SIG-M5 (cell line): ENCODE measurements around the gene C1QTNF12.

Experiments used
- DNase-seq: peaks from one replicate; lab custom pipeline; 2025; lab: John Stamatoyannopoulos, UW

C1QTNF12 gene

DNA sequence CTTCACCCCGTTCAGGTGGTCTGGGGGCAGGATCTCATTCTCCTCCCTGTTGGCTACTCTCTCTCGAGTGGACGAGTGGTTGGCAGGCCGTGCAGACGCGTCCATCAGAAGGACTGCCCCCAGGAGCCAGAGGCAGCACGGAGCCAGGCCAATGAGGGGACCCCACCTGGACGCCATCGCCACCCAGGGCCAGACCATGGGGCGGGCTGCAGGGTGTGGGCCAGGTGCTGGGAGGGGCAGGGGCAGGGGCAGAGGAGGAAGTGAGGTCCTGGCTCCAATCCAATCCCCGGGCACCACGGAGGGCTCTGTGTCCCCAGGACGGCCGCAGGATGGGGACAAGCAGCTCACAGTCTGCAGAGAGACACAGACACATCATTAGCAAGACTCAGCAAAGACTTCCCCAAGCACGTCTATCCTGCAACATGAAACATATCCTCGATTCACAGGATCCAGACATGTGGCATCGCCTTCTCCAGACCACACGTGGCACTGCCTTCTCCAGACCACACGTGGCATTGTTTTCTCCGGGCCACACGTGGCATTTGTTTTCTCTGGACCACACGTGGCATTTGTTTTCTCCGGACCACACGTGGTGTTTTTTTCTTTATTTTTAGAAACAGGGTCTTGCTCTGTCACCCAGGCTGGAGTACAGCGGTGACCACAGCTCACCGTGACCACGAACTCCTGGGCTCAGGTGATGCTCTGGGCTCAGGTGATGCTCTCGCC, 17.8 kb downstream of the C1QTNF12 start:
- no peak for DNase-seq

GRCh38 chr1:1228187-1228586, 18.3 kb downstream of the C1QTNF12 start:
- DNase-seq: no peak

GRCh38 chr1:1227386-1227785, 19.1 kb downstream of the C1QTNF12 start:
- DNase-seq: no peak

DNA sequence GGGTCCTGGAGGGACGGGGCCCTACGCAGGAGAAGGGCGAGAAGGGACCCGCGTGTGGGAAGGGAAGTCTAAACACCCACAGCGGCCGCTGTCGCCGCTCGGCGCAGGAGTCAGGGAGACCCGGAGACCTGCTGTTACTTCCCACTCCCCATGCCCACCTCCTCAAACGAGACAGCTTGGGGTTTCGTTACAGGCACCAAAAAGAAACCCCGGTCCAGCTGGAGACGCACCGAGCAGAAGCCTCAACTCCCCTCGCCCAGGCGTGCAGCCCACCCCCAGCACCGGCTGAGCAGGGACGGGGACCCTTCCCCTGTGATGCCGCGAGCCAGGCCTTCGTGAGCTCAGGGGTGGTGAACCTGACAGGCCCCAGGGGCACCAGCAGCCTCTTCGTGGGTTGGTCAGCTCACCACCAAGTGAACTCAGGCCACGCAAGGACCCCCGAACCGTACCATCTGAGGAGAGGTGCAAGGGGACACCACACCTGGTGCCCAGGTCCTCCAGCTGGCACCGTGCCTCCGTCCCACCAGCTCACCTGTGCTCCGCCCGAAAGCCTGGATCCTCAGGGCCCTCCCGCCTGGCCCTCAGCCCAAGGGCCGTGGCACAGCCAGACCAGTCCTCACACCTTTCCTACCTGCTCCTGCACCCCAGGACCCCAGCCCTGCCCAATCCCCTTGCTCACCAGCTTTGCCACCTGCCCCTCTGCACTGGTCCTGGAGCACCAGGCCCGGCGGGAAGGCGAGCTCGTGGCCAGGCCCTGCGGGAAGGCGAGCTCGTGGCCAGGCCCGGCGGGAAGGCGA, 19.8 kb downstream of the C1QTNF12 start:
- DNase-seq: no peak

DNA sequence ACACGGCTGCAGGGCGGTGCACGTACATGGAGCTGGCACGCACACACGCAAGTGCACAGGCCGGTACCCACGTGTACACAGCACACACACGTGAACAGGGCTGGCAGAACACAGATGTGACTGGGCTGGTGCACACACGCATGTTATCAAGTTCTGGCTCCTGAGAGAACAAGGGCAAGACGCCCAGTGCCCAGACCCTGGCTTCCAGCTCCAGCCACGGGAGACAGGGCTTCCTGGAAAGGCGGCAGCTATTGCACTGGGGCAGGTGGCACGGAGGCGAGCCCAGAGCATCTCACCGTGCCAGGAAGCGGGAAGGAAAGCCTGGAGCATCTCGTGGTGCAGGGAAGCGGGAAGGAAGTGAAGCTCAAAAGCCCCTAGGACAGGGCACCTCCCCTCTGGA, 20.6 kb downstream of the C1QTNF12 start:
- DNase-seq: no peak

DNA sequence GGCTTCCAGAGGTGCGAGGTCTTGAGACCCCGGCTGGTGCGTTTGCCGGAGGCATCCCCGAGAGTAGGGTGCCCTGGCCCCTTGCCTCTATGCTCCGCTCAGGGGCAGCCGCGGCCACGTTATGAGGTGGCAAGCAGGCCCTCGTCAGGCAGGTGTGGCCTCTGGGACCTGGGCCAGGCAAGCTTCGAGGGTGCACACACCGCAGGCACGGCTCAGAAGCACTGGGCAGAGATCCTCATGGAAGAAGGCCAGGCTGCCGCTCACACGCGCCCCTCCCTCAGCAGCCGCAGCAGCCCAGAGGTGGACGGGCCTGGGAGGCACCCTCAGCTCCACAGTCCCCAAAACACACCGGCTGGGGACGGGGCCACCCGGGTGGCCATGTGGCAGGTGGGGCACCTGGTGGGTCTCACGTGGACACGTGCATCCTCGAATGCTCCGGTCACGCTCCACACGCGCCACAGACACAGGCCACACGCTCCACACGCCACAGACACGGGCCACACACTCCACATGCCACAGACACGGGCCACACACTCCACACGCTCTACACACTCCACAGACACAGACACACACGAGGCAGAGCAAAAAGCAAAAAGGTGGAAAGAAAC, 21.2 kb downstream of the C1QTNF12 start:
- DNase-seq: no peak

DNA sequence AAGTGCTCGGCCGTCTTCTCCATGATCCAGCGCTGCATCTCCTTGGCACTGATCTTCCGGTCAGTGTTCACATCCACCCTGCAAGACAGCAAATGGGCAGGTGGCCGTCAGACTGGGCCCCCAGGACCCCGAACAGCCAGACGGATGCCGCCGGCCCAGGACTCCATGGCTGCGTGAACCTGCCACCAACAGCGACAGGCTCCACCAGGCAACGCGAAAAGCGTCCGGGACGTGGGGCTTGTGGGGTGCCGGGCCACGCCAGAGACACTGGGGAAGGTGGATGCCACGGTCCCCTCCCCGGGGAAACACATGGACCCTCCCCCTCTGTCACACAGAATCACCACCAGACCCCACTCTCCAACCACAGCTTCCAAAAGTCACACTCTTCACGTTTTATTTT, 22.6 kb downstream of the C1QTNF12 start:
- no peak for DNase-seq

DNA sequence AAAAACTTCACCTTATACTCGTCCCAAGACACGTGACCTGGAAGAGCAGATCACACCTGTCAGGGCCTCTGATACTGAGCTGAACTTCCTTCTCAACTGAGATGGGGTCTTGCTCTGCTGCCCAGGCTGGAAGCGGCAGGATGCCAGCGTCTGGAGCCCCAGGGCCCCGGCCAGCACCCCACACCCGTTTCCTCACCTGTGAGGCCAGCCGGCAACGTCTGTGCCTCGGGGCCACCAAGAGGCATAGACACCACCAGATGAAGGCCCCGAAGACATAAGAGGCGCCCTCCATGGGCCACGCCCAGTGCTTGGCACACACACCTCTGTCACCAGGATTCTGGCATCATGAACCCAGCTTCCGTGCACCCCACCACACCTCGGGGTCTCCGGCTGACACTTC, 23.2 kb downstream of the C1QTNF12 start:
- no peak for DNase-seq

GRCh38 chr1:1222575-1223225, 23.8 kb downstream of the C1QTNF12 start:
- no peak for DNase-seq

DNA sequence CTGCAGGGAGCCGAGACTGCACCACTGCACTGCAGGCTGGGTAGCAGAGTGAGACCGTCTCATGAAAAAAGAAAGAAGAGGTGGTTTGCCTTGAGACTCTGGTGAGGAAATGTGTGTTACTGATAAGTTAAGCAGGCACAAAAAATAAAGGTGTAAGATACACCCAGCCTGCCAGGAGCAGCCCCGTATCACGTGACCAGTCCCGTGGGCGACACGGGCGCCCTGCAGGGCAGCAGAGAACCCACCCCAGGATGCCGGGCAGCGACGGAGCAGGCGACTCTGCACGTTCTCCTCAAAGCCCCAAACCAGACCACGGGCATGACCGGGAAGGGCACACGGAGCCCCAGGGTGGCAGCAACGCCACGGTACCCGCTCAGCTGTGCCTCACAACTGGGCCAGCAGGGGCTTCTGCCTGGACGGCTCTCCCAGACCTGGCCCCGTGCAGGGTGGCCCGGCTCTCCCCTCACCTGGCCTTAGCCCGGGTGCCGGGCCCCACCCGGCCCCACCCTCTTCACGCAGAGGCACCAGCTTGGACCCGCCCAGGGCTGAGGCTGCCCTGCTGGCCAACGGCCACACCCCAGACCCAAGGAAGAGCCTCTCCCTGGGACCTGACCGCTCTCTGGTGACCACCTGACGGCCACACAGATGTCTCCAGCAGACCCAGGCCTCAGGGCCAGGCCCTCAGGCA, 24.5 kb downstream of the C1QTNF12 start:
- DNase-seq: no peak

- no peak for DNase-seq
These were observed 26.3 kb downstream of the C1QTNF12 start for GRCh38 chr1:1220197-1220596.

GRCh38 chr1:1219341-1219740, 27.2 kb downstream of the C1QTNF12 start:
- DNase-seq: no peak

DNA sequence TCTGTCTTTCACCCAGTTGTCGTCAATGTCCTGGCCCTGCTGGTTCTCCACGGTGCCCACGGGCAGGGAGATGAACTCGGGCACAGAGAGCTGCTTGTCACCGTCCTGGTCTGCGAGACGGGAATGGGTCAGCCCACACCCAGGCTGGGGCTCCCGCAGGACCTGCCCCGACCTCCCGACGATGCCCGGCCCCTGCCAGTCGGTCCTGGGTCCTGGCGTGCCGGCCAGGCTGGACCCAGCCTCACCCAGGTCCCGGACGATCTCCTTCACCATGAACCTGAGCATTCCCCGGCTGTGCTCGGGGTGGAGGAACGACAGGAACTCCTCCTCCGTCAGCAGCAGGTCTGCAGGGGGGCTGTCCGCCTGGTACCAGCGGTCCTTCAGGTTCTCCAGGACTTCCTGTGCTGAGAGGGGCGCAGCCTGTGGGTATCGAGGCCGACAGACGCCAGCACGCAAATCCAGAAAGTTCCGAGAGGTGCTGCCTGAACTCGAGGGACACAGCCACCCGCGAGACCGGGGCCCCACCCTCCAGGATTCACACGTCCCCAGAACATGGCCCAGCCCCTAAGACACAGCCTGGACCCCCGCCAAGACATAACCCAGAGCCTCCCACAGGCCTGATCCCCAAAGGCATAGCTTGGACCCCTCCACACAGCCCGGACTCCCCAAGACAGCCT, 27.9 kb downstream of the C1QTNF12 start:
- DNase-seq: no peak

- no peak for DNase-seq
These were observed 28.6 kb downstream of the C1QTNF12 start for GRCh38 chr1:1217621-1218523.

DNA sequence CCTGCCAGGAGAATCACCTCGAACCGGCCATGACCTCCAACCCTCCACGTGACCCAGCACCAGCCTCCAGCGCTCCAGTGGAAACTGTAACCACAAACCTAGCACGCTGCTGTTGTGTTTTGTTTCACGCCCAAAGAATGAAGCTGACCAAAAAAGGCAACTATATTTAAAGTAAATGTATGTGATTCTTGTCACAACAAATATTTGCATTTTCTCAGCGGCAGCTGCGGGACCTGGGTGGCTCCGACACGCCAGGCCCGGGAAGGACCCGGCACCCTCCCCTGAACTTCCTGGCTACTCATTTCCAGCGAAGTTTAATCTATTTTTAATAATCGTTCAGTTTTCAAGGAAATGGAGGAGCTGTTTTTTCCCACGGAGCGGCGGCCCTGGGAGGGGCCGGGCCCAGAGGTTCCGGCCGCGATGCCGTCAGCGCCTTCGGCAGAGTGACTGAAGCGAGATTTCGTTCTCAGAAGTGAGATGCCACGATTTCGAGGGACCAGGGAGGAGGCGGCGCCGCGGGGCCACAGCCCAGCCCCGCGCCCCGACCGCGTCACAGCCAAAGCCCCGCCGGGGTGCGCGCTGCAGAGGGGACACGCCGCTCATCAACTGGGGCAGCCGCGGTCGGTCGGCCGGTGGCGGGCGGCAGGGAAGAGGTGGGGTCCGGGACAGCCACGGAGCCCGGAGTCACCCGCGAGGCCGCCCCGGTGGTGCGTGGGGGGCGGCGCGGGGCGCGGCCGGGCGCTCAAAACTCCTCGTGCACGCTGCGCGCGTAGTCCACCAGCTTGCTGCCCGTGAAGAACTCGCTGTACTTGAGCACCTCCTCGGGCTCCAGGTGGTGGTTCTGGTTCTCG, 29.5 kb downstream of the C1QTNF12 start:
- DNase-seq: no peak

DNA sequence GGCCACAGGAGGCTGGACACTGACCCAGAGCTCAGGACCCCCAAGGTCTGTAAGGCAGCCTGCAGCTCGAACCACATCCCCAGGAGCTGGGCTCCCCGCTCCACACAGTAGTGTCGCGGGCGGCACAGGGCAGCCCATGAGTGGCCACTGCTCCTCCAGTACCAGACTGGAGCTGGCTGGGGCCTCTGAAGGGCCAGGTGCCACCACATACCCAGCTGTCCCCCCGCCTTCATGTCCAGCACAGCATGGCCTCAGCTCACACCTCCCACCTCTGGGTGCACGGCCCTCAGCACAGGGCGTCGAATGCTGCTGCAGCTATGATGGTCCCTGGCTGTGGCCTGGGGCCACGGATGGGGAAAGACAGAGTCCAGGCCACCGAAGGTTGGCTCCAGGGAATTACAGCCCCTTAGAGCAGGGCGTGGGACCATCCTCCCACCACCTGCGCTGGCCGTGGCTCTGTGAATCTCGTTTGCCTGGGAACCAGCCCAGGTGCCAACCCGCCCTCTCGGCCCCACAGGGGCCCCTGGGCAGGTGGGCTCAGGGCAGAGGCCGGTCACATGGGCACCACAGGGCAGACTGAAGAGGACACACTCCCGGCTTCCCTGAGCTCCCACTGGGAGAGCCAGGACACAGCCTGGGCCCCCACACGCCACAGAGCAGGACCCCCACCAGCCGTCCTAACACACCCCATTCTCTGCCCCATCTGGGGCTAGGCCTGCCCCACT, 30.5 kb downstream of the C1QTNF12 start:
- no peak for DNase-seq

GRCh38 chr1:1215080-1215676, 31.3 kb downstream of the C1QTNF12 start:
- DNase-seq: no peak
